Thyroid gland (tissue), 4 donors: ENCODE measurements around the gene COBLL1.

Experiments
- CTCF ChIP-seq, 6 experiments: fragments of 200-600 bp in 3 of 6; fragments of 450-650 bp in 3 of 6; sonication (generic) in 3 of 6; IDR thresholded peaks; one replicate each; pipeline ENCODE4 v1.5.1; 2016 to 2019; ENCODE audit warnings: antibody characterized with exemption in 6 of 6, mild to moderate bottlenecking in 2 of 6, inconsistent platforms in 1 of 6, moderate library complexity in 1 of 6
- POLR2A ChIP-seq, 2 donors: fragments of 450-650 bp; IDR thresholded peaks; one replicate each; pipeline ENCODE4 v1.6.1; 2017; ENCODE audit warnings: antibody characterized with exemption in 2 of 2, mild to moderate bottlenecking in 2 of 2, moderate library complexity in 1 of 2

GRCh38 chr2:164800572-164800971, 41.1 kb downstream of the COBLL1 start:
- TF ChIP-seq POLR2A (IDR thresholded peaks at IDR 0.05) (no peak), CTCF (IDR thresholded peaks at IDR 0.05) (no peak)
